ENCODE data around the gene CAGE1.

DNA sequence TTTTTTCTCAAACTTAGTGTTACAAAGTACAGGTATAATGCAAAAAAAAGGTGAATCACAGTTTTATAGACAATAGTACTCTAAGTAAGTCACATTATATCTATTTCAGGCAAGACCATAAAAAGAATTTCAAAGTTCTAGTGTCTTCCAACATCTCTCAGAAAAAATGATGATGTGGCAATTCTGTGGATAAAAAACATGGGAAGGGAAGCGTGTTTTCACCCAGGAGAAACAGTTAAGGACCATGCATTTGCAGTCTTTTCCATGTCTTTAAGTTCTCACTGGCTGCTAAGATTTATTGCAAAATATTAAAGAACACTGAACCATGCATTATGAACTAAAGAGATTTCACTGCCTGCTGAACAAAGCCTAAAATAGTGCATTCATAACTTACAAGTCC lies 78.4 kb downstream of the CAGE1 start:
- TF ChIP-seq, protein P1, sequence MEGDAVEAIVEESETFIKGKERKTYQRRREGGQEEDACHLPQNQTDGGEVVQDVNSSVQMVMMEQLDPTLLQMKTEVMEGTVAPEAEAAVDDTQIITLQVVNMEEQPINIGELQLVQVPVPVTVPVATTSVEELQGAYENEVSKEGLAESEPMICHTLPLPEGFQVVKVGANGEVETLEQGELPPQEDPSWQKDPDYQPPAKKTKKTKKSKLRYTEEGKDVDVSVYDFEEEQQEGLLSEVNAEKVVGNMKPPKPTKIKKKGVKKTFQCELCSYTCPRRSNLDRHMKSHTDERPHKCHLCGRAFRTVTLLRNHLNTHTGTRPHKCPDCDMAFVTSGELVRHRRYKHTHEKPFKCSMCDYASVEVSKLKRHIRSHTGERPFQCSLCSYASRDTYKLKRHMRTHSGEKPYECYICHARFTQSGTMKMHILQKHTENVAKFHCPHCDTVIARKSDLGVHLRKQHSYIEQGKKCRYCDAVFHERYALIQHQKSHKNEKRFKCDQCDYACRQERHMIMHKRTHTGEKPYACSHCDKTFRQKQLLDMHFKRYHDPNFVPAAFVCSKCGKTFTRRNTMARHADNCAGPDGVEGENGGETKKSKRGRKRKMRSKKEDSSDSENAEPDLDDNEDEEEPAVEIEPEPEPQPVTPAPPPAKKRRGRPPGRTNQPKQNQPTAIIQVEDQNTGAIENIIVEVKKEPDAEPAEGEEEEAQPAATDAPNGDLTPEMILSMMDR (conservative IDR thresholded peaks at IDR 0.05; ENCODE audit: low read depth in 2 of 2) = no peak
- TF ChIP-seq, protein P2, sequence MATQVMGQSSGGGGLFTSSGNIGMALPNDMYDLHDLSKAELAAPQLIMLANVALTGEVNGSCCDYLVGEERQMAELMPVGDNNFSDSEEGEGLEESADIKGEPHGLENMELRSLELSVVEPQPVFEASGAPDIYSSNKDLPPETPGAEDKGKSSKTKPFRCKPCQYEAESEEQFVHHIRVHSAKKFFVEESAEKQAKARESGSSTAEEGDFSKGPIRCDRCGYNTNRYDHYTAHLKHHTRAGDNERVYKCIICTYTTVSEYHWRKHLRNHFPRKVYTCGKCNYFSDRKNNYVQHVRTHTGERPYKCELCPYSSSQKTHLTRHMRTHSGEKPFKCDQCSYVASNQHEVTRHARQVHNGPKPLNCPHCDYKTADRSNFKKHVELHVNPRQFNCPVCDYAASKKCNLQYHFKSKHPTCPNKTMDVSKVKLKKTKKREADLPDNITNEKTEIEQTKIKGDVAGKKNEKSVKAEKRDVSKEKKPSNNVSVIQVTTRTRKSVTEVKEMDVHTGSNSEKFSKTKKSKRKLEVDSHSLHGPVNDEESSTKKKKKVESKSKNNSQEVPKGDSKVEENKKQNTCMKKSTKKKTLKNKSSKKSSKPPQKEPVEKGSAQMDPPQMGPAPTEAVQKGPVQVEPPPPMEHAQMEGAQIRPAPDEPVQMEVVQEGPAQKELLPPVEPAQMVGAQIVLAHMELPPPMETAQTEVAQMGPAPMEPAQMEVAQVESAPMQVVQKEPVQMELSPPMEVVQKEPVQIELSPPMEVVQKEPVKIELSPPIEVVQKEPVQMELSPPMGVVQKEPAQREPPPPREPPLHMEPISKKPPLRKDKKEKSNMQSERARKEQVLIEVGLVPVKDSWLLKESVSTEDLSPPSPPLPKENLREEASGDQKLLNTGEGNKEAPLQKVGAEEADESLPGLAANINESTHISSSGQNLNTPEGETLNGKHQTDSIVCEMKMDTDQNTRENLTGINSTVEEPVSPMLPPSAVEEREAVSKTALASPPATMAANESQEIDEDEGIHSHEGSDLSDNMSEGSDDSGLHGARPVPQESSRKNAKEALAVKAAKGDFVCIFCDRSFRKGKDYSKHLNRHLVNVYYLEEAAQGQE (IDR thresholded peaks at IDR 0.05; ENCODE audit: unreplicated experiment) = no peak
- TF ChIP-seq EZH2 (IDR thresholded peaks at IDR 0.05; ENCODE audit: low read depth, unreplicated experiment) = no peak
- no peak for TF ChIP-seq JUNB (IDR thresholded peaks at IDR 0.05; ENCODE audit: unreplicated experiment)
- TF ChIP-seq POLR2AphosphoS5 (IDR thresholded peaks at IDR 0.05; ENCODE audit: low read depth) = no peak
- no peak for TF ChIP-seq EZH2phosphoT487 (IDR thresholded peaks at IDR 0.05; ENCODE audit: unreplicated experiment)
- TF ChIP-seq STAT1 (IDR thresholded peaks at IDR 0.05; ENCODE audit: unreplicated experiment) = no peak
- no peak for TF ChIP-seq NANOG (IDR thresholded peaks at IDR 0.05; ENCODE audit: borderline replicate concordance)
